HG02870 (cell line): ENCODE measurements around the gene ZFTA.

Experiments used
- ATAC-seq: cut with Tn5 transposase; IDR thresholded peaks from one replicate; pipeline ENCODE4 v1.9.1; 2021; ENCODE audit warnings: mild to moderate bottlenecking, moderate library complexity; ENCODE audit not compliant: unreplicated experiment

The ZFTA gene

DNA sequence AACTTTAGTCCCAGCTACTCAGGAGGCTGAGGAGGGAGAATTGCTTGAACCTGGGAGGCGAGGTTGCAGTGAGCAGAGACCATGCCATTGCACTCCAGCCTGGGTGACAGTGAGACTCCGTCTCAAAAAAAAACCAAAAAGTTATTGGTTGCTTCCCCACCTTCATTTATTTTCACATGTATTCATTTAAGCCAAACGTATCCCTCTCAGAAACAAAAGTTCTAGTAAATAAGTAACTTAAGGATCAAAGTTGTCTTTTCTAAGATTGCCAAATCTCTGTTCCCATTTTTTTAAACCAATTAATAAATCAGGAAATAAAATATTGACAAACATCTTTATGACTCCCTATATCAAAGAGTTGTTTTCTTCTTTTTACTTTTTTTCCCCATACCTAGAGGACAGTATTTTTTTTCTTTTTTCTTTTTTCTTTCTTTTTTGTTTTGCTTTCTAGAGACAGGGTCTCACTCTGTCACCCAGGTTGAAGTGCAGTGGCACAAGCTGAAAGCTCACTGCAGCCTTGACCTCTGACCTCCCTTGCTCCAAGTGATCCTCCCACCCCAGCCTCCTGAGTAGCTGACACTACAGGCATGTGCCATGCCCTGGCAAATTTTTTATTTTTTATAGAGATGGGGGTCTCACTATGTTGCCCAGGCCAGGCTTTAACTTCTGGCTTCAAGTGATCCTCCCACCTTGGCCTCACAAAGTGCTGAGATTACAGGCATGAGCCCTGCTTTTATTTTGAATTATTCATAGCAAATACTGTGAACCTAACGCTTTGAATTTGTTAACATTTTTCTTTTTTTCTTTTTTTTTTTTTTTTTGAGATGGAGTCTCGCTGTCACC, 11.4 kb downstream of the ZFTA start:
- no peak for ATAC-seq

DNA sequence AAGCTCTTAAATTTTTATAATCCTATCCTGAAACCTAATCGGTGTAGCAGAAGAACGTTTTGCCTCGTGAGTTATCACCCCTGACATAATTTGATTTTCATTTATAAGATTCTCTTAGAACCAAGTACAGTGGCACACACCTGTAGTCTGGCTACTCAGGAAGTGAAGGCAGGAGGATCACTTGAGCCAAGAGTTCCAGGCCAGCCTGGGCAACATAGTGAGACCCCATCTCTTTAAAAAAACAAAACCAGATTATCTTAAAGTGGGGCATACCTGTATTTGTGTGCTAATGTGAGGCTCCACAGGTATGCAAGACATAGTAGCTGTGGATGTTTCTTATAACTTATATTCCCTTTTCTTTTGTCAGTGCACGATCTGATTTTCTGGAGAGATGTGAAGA, 19.0 kb downstream of the ZFTA start:
- ATAC-seq: no peak

DNA sequence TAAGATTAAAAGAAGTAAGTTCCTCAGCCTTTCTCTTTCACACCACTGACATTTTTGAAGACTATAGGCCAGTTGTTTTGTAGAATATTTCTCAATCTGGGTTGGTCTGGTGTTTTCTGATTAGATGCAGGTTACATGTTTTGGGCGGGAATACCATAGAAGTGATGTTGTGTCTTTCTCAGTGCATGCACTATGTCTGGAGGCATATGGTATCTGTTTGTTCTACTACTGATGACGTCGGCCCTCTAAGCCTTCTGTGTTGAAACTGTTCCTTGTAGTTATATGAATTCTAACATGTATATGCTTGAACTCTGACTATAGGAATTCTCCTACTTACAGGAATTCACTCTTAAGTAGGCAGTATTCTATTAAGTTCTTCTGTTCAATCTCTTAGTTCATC, 21.6 kb downstream of the ZFTA start:
- ATAC-seq: no peak

DNA sequence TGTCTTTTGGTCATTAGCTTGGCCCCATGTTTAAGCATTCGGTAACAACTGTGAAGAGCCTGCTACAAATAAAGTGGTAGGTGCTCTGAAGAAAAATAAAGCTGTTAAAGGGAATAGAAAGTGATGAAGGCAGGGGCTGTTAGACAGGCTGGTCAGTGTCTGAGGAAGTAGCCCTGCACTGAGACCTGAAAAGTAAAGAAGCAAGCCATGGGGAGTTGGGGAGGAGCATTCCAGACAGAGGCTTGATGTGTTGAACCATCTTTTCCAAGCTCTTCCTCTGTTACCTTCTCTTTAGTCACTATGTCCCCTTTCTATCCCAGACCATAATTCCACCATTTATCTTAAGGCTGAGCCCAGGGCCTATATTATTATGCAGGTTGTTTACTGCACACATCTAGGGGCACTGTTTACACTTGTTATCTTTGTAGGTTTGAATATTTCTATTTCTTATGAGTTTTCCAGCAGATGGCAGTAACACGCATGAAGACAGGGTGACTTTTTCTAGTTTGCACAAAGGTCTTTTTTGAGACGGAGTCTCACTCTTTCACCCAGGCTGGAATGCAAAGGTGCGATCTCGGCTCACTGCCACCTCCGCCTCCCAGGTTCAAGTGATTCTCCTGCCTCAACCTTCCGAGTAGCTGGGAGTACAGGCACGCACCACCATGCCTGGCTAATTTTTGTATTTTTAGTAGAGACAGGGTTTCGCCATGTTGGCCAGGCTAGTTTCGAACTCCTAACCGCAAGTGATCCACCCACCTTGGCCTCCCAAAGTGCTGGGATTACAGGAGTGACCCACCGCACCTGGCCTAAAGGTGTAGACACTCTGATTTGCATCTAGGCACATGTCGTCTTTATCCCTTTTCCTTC, 23.0 kb downstream of the ZFTA start:
- no peak for ATAC-seq

DNA sequence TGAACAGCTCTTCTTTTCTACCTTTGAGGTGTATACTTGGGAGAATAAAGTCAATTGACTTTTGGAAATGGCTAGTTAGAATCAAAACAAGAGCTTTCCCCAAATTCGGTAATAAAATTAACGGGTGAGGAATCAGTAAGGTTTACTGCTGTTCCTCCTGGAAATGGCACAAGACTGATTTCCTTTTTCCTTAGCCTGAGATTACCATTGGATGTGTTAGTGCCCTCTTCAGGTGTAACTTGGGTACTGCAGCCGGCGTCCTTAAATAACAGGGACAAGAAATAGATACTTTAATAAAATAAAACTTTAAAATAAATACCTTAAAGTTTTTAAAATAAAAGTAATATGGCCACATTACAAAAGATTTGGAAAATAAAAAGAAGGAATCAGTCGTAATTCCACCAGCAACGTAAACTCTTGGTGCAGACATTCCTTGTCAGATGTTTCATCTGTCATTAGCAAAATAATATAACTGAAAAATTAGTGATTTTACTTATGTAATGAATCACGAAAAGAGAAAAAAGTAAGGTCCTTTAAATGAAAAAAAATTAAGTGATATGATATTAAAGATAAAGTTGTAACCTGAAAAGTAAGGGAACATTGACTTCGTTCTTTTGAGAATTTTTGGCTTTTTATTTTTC, 29.7 kb downstream of the ZFTA start:
- no peak for ATAC-seq

DNA sequence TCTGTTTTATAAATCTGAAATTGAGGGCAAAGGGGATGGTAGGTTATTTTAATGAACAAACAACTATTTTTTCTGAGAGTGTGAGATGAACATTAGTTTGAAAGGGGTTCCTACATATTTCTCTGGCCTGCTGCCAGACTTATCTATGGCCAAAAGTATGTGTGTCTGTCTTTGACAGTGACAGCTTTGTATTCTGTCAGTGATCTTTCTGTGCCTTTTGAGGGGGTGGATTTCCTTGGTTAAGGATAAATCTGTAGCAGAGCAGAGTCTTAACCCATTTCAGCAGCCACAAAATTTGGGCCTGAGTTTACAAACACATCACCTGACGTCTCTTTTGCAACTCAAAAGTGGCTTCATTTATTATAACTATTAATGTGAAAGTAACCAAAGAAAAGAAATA, 30.9 kb downstream of the ZFTA start:
- no peak for ATAC-seq

DNA sequence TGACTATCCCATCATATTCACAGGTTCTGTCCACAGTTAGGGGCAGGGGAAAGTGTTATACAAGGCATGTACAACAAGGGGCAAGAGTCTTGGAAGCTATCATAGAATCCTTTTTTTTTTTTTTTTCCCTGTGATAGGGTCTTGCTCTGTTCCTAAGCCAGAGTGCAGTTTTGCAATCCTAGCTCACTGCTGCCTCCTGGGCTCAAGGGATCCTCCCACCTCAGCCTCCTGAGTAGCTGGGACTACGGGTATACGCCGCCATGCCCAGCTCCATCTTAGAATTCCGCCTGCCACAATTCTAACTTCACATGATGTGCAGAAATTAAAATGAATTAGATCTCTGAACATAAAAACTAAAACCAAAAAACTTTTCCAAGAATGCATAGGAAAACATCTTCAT, 31.7 kb downstream of the ZFTA start:
- no peak for ATAC-seq

DNA sequence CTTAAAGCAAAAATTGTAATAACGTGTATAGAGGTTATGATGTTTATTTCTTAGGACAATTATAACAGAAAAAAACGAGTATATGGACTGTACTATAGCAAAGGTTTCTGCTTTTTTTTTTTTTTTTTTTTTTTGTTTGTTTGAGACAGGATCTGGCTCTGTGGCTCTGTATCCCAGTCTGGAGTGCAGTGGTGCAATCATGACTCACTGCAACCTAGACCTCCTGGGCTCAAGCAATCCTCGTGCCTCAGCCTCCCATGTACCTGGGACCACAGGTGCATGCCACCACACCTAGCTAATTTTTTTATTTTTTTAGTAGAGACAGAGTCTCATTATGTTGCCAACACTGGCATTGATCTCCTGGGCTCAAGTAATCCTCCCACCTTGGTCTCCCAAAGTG, 39.2 kb downstream of the ZFTA start:
- ATAC-seq: no peak

DNA sequence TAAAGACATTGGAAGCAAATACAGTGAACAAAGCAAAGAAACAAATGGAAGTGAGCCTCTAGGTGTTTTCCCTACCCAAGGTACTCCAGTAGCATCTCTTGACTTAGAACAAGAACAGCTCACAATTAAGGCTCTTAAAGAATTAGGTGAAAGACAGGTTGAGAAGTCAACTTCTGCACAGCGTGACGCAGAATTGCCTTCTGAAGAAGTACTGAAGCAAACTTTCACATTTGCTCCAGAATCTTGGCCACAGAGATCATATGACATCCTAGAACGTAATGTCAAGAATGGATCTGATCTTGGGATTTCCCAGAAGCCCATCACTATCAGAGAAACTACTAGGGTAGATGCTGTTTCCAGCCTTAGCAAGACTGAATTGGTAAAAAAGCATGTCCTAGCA, 48.0 kb downstream of the ZFTA start:
- no peak for ATAC-seq

DNA sequence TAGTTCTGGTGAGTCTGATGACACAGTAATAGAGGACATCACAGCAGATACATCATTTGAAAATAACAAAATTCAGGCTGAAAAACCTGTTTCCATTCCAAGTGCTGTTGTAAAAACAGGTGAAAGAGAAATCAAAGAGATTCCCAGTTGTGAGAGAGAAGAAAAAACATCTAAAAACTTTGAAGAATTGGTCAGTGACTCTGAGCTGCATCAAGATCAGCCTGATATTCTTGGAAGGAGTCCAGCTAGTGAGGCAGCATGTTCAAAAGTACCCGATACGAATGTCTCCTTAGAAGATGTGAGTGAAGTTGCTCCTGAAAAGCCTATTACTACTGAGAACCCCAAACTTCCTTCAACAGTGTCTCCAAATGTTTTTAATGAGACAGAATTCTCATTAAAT, 48.6 kb downstream of the ZFTA start:
- no peak for ATAC-seq

DNA sequence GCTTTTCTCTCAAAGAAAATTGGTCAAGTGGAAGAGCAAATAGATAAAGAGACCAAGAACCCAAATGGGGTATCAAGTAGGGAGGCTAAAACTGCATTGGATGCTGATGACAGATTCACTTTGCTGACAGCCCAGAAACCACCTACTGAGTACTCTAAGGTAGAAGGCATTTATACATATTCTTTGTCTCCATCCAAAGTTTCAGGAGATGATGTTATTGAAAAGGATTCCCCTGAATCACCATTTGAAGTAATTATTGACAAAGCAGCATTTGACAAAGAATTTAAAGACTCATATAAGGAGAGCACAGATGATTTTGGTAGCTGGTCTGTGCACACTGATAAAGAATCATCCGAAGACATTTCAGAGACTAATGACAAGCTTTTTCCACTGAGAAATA, 49.6 kb downstream of the ZFTA start:
- no peak for ATAC-seq
